GM18507 (cell line): ENCODE data around the gene GOLGA2.
"Not testable (repeated sequence)": the region's sequence is repeated elsewhere in the genome, so short reads cannot be mapped to it uniquely, and the experiment has no call there.

Experiments
- DNase-seq: peaks from one replicate; pipeline ENCODE4 v3.0.0; 2011; ENCODE audit warnings: low read depth; ENCODE audit not compliant: insufficient read length; ENCODE audit errors: extremely low spot score
- FAIRE-seq: peaks from 2 replicates; lab custom pipeline; 2011; peaks lifted over from hg19 to GRCh38; lab: Jason Lieb, UNC

Gene GOLGA2

DNA sequence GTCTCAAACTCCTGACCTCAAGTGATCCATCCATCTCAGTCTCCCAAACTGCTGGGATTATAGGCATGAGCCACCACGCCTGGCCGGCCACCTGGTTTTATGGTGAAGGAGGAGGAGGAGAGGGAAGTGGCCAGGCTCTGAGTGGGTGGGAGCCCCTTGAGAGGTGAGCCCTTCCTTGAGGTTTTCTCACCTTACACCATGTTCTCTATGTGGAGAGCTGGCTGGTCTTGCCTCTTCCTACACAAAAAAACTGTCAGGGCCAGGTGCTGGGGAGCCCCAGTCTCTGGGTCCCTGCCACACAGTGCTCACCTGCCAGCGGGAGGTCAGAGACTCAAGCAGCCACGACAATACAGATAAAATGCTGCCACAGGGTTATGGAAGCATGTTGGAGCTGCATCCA, 18.3 kb upstream of the GOLGA2 start:
- FAIRE-seq (no peak), DNase-seq (no peak)

DNA sequence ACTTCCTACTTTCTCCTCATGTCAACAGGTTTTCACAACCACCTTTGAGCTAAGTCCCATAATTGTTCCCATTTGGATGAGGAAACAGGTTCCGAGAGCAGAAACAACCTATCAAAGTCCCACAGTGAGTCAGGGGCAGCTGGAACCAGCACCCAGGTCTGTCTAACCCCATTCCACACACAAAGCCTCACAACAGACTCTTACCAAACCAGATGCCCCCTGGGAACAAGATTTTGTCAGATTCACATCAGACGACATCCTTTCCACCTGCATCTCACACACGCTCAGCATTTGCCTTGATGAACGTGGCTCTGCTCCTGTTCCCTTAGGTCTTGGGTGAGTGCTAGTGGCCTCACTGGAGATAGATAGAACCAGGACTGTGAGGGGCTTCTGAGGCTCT, 17.3 kb upstream of the GOLGA2 start:
- no peak for FAIRE-seq
- DNase-seq, result no peak

DNA sequence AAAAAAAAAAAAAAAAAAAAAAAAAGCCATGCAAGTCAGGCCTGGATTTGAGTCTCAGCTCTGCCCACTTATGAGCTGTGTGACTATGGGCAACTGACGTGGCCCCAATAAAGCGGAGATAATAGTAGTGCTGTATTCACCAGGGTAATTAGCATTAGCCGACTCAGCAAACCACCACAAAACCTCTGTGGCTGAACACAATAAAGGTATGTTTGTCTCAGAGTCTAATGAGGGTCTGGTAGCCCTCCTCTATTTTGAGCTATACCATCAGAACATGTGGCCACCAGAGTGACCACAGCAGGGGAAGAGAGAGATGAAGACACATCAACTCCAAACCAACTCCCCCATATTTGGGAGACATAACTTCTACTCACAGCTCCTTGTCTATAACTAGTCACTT, 16.2 kb upstream of the GOLGA2 start:
- FAIRE-seq (no peak), DNase-seq (no peak)

DNA sequence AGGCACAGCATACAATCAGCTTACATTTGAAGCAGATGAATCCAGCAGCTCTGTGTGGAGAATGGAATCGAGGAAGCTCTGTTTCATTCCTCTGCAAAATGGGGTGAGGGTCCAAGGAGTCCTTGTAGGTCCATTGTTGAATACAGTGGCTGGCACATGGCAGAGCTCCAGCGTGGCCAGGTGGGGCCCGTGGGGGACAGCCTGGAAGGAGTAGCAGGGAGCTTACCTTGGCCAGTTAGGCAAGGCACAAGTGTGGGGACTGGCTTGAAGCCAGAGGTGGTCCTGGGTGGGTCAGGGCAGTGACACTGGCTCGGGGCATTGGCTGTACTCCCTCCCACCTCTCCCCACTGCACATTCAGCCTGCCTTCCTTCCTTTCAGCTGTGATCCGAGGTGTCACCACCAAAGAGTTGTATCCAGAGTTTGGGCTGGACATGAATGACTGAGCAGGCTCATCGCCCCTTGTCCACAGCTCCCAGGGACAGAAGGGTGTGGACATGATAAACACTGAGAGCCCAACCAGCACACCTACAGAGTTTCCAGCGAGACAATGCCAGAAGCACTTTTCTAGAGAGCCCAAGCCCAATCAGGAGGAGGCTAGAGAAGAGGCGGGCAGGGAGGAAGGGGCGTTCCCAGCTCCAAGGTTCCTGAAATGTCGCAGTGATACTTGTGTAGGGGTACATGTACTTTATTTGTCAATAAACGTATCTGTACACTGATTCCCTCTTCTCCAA, 12.6 kb upstream of the GOLGA2 start:
- FAIRE-seq, result no peak
- DNase-seq, result no peak

DNA sequence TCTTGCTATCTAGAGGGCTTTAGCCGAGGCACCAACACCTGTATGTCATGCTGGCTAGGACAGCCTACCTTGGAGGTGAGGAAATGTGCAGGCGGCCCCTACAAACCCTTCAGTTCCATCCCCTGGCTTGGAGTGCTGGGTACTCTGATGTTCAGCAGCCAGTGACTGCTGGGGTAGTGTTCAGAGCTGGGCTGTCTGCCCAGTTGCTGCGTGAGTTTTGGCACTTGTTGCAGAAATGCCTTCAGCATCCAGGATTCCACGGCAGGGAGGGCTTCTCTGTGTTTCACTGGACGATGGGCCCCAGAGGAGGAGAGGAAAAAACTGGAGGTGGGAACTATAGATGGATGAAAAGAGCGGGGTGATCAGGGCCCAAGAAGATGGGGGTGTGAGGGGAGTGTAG, 10.6 kb upstream of the GOLGA2 start:
- DNase-seq (no peak), FAIRE-seq (no peak)

DNA sequence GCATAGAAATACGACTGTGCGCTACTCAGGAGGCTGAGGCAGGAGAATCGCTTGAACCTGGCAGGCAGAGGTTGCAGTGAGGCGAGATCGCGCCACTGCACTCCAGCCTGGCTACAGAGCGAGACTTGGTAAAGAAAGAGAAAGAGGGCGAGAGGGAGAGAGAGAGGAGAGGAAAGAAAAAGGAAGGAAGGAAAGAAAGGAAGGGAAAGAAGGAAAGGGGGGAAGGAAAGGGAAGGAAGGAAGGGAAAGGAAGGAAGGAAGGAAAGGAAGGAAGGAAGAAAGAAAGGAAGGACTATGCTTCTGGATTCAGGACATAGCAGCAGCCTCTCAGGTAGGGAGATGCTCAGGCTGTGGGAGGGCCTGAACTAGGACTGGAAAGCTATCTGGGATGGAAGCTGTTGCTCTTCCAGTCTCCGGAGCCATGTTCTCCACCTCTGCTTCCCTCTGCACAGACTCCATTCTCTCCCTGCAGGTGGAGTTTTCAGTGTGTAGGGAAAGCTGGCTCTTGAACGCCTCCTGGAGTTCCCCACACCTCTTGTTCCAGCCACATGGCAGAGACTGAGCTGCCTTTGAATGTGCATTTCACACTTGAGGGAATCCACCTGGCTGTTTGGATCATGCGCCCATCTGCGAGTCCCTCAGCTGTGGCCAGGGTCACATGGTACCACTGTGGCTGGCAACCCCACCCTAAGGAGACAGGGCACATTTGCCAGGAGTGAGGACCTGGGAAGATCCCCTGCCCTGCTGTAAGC, 9.4 kb upstream of the GOLGA2 start:
- FAIRE-seq (no peak), DNase-seq (no peak)

DNA sequence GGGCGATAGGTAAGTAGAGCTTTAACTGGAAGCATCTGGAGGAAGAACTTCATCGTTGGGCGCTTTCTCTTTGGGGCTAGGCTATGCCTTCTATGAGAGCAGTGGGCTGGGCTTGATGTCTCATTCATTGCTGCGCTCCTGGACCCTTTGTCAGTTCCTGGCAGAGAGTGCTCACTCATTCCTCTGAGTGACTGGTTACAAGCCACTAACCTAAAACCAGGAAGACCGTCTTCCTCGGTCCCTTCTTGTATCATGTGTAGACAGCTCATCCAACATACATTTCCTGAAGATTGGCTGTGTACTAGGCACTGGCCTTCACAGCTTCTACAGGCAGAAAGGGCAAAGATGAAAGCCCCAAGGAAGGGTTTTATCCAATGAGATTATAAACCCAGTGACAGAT, 6.7 kb upstream of the GOLGA2 start:
- FAIRE-seq (no peak), DNase-seq (no peak)

DNA sequence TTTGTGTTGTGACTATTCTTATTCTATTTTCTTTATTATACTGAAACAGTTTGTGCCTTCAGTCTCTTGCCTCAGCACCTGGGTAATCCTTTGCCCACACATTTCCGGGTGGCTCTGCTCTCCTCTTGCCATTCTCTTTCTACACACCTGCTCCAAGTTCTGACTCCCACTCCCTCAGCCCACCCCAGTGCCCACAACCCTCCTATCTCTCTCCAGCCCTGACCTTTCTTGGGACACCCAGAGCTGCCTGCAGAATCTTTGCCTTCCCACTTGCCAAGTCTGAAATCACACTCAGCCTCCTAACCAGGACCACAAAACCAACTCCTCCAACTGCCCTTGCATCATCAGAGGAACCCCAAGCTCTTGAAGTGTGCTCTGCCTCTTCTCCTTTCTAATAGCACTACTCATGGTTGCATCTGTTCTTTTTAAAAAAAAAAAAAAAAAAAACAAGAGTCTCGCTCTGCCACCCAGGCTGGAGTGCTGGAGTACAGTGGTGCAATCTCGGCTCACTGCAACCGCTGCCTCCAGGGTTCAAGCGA, 4.3 kb upstream of the GOLGA2 start:
- no peak for DNase-seq
- no peak for FAIRE-seq

DNA sequence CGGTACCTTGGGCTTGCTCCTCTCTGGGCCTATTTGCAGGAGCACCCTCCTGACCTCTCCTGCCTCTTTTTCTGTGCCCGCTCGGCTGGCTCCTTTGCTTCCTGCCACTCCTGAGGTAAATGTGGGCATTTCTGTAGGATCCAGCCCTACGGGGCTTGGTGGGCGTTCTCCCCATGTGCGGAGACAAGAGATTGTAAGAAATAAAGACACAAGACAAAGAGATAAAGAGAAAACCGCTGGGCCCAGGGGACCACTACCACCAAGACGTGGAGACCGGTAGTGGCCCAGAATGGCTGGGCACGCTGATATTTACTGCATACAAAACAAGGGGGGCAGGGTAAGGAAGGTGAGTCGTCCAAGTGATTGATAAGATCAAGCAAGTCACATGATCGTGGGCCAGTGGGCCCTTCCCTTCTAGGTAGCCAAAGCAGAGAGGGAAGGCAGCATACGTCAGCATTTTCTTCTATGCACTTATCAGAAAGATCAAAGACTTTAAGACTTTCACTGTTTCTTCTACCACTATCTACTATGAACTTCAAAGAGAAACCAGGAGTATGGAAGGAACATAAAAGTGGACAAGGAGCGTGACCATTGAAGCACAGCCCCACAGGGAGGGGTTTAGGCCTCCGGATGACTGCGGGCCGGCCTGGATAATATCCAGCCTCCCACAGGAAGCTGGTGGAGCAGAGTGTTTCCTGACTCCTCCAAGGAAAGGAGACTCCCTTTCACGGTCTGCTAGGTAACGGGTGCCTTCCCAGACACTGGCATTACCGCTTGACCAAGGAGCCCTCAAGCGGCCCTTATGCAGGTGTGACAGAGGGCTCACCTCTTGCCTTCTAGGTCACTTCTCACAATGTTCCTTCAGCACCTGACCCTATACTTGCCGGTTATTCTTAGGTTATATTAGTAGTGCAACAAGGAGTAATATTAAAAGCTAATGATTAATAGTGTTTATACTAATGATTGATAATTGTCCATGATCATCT, 3.6 kb upstream of the GOLGA2 start:
- not testable (repeated sequence) for FAIRE-seq, DNase-seq

DNA sequence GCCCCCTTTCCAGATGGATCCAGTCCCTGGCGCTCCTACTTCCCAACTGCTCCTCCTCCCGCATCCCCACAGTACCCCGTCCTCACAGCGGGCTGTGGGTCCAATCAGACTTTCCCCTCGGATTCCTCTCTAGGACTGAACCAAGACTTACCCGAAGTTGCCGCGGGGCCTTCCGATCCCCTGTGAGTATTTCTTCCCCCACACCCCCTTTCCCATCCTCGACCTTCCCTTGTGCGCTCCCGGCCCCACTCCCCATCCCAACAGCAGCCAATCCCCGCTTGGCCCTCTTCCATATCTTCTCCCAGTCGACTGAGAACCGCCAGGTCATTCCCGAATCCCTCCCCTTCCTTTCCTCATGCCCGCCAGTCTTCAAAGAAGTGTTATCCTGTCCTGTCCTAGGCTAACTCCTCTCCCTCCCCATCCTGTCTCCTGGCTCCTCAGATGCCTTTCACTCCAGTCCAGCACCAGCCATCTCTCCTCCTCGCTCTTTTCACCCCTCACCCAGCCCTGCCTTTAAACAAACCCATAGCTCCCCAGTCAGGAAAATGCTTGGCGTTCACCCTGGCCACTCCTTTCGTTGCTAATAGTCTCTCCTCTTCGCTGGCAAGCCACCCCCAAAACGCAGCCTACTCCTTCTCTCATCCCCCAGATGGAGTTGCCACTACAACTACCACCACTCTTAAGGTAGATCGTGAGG, 915 bp upstream of the GOLGA2 start:
- FAIRE-seq, result no peak
- no peak for DNase-seq

DNA sequence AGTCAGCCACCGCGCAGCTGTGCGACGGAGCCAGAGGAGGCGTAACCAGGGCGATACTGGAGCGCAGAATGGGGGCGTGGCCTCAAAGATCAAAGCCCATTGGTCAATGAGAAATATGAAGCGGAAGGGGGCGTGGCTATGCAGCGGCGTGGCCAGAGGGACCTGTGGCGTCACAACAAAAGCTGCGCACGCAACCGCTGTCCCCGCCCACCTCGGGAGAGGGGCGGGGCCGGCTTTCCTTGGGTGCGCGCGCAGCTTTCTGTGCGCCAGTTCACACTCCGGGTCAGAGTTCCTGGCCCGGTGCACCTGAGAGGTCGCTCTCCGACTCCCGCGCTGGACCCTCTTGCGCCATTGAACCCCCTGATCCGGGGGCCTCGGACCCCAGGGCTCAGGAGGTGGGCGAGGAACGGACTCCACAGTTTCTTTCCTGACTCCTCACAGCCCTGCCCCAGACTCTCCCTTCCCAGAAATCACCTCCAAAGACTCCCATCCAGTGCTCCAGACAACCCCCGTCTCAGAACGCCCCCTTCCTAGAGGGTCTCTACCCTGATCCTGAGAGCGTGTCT, 284 bp upstream of the GOLGA2 start, which contains the start of gene SWI5:
Gene SWI5 (plus strand): TSS at position 269 of the 566 bp plus-strand sequence.
- DNase-seq, result peak; percentile 97
- peak; percentile 97 for FAIRE-seq

DNA sequence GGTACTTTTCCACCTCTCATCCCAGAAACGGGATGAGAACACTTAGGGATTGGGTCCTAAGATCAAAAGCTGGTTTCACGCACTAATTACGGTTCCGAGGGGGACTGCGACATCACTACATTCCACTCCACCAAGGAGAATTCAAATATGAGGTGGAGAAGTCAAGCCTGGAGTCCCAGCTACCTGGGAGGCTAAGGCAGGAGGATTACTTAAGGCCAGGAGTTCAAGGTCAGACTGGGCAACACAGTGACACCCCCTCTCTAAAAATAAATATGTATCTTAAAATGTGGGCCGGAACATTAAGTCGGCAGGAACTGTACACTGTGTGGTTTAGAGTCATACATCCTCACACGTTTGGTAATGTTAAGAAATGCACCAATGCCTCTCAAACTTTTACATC, 1.6 kb downstream of the GOLGA2 start:
- no peak for FAIRE-seq
- no peak for DNase-seq

DNA sequence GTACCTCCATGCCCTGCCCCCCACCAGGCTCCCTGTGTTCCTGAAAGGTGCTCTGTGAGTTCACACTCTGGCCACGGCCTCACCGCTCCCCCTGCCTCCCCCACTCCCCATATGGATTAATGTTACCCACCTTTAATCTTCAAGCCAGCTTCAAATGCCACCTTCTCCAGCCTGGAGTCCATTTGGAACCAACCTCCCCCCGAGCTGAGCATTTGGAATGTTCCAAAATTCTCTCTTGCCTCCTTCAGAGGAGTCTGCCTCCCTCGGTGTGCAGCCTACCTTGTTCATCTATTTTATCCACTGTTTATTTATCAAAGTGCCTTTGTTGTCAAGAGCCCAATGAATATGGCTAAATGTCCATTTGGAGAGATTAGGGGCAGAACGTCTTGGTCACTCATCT, 4.3 kb downstream of the GOLGA2 start:
- DNase-seq, result no peak
- FAIRE-seq, result no peak

DNA sequence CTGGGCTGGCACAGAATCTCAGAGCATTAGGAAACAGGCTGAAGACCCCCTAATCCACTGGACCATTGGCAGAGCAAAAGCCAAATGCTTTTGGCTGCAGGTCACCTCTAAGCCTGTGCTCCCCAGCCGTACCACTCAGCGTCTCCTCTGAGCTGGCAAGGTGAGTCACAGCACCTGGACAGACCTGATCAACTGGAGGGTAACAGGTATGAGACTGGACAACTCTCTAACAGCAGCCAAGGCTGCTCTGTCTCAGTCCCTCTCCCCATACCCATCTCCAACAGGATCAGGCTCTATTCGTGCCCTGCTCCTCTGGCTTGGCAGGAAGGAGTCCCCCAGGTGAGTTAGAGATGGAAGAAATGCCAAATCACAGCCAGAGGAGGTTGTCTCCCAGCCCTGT, 4.7 kb downstream of the GOLGA2 start:
- FAIRE-seq (no peak), DNase-seq (no peak)

DNA sequence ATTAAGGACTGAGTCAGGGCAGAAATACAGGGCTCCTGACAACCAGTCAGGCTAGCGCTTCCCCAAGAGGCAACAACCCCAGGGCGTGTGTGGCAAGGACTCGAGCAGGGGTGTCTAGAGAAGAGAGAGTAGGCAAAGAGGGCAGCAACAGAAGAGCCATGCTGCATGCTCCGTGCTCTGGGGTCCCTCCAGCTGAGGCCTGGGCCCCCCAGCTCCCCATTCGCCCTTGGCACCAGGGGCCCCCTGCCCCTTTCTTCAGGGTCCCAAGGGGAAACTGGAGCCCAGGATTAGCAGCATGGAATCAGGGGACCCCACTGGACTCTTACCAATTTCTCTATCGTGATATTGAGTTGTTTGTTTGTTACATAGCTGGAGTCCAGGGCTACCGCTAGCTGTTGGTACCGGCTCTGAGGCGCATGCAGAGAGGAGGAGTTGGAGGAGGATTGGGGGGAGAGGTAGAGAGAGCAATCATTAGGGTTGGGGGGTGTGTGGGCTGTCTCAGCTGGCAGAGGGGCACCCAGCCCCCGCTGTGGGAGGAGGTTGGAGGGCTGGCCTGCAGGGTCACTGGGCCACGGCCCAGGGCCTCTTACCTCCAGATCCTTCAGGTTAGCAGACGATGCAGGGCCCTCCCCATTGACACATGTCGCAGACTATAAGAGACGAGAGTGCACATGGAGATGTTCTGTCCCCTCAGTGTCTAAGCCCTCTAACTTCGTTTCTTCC, 8.8 kb downstream of the GOLGA2 start:
- FAIRE-seq, result no peak

DNA sequence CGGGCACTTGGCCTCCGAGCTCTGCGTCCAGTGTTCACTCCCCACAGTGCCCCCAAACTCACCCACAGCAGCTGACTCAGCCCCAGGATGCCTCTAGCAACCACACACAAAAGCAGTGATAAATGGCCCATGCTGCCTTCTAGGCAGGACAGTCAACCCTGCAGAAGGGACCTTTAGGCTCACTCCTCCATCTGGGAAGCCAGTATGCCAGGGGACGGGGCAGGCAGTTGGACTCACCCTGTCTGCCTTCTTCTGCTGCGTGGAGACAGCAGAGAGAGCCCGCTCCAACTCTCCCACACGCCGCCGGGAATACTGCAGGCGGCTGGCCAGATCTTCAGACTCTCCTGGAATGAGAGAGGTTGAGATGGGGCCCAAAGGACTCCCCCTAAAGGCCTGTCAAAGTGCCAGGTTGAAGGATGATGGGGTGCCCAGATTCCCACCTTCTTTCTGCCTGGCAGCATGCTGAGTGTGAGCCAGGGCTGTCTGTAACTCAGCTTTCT, 10.4 kb downstream of the GOLGA2 start:
- DNase-seq (no peak), FAIRE-seq (no peak)

More for the DNA sequence above, 8.8 kb downstream of the GOLGA2 start:
- DNase-seq, result no peak

DNA sequence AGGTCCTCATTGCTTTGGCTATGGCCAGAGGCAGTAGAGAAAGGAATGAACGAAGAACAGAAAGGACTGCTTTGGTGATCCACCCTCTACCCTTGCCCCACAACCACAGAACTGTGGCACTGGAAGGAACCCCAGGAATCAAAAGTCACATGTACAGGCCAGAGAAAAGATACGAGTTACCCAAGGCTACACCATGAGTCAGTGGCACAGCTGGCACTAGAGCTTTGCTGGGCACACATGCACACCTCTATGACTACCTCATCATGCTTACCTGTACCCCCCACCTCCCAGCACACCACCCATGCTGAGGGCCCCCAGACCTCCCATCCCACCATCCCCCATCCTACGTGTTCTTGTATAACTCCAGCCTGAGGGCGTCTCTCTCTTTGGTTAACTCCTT, 13.1 kb downstream of the GOLGA2 start:
- DNase-seq (no peak), FAIRE-seq (no peak)

DNA sequence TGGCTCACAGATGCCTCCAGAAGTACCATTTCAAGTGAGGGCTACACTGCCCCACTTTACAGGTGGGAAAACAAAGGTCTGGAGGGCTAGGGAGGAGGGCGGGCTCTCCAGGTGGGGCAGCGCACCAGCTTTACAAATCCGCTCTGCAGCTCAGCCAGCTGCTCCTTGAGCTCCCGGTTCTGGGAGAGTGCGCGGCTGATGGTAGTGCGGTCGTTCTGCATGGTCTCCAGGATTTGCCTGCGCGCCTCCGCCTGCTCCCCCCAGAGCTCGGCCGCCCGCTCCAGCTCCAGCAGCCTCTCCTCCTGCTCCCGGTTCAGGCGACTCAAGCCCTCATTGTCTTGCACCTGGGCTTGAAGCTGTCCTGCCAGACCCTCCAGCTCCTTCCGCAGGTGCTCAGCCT, 15.5 kb downstream of the GOLGA2 start:
- FAIRE-seq (no peak), DNase-seq (no peak)
